NB4 (cell line): Measurements from ENCODE around the gene WFDC8.
"Not testable (repeated sequence)": the region's sequence is repeated elsewhere in the genome, so short reads cannot be mapped to it uniquely, and the experiment has no call there.

Experiments used
- DNase-seq: peaks from one replicate; pipeline ENCODE4 v3.0.0; 2010; ENCODE audit warnings: low read depth
- H3K4me3 ChIP-seq: one replicate; pipeline ENCODE4 v1.5.1; 2011; ENCODE audit warnings: mild to moderate bottlenecking, low read depth, low read length, moderate library complexity
- MYC ChIP-seq: IDR thresholded peaks from 2 replicates; pipeline ENCODE4 v1.6.1; 2011; ENCODE audit warnings: low read depth, low read length
- POLR2A ChIP-seq: IDR thresholded peaks from 2 replicates; pipeline ENCODE4 v1.6.1; 2011; ENCODE audit warnings: mild to moderate bottlenecking; ENCODE audit not compliant: insufficient read length; ENCODE audit errors: extremely low read depth
- TF ChIP-seq, protein P1 (sequence below): IDR thresholded peaks from 2 replicates; pipeline ENCODE4 v1.6.1; 2011; ENCODE audit warnings: low read depth, low read length
- TF ChIP-seq, protein P2 (sequence below): IDR thresholded peaks from one replicate; pipeline ENCODE4 v1.5.1; 2012; ENCODE audit warnings: low read depth, low read length

Gene WFDC8

DNA sequence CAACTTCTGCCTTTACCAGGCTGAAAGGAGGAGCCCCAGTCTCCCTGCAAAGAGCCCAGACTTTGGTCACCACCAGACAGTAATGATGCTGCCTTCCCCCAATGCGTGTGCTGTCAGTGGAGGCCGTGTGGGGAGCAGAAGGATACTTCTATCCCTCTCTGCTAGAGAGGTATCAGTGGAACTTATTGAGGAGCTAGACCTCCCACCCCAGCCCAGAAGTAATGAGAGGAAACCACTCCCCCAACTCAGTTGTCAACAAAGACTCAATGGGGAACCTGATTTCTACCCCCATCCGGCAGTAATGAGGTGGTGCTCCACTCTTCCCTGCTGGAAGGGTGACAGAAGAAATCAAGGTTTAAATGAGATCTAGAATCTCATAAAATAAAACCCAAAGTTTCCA is 4.4 kb upstream of the WFDC8 start:
- no peak overlapping the region for H3K4me3 ChIP-seq
- TF ChIP-seq, protein P1, sequence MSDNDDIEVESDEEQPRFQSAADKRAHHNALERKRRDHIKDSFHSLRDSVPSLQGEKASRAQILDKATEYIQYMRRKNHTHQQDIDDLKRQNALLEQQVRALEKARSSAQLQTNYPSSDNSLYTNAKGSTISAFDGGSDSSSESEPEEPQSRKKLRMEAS = no peak
- TF ChIP-seq, protein P2, sequence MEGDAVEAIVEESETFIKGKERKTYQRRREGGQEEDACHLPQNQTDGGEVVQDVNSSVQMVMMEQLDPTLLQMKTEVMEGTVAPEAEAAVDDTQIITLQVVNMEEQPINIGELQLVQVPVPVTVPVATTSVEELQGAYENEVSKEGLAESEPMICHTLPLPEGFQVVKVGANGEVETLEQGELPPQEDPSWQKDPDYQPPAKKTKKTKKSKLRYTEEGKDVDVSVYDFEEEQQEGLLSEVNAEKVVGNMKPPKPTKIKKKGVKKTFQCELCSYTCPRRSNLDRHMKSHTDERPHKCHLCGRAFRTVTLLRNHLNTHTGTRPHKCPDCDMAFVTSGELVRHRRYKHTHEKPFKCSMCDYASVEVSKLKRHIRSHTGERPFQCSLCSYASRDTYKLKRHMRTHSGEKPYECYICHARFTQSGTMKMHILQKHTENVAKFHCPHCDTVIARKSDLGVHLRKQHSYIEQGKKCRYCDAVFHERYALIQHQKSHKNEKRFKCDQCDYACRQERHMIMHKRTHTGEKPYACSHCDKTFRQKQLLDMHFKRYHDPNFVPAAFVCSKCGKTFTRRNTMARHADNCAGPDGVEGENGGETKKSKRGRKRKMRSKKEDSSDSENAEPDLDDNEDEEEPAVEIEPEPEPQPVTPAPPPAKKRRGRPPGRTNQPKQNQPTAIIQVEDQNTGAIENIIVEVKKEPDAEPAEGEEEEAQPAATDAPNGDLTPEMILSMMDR = no peak
- no peak for TF ChIP-seq POLR2A
- TF ChIP-seq MYC = no peak
- no peak for DNase-seq

DNA sequence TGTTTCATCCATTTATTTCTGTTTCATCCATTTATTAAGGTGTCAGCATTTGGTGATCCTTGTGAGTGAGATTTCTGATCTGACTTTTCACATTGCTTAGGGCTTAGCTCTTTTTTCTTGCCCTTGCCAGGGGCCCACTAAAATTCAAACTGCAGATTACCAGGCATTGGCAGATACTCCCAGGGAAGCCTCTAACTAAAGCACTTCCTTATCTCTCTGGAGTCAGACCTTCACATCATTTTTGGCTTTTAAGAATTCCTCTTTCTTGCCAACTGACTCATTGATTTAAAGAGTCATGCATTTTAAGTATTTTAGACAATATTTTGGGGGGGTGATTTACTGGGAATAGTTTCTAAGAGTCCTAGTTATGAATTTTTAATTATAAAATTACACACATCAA is 2.6 kb upstream of the WFDC8 start:
- no peak overlapping the region for H3K4me3 ChIP-seq
- no peak for DNase-seq
- TF ChIP-seq, protein P2 = no peak
- TF ChIP-seq MYC (no peak), POLR2A (no peak)
- TF ChIP-seq, protein P1 = no peak

DNA sequence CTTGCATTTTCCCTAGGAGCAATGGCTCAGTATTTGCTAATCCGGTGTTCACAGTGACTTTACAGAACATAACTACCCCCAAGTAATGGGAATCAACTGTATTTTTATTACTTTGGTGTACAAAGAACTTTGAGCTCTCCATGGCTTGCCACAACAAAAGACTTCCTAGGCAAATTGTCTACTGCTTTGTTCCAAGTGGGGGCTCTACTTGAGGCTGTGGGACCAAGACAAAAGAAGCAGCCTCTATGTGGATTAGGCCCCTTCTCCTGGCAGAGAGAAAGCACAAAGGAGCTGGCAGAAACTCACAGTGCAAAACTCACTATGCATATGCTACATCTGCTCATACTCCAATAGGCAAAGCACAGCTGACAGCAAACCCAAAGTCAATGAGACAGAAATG is 853 bp downstream of the WFDC8 start:
- DNase-seq = no peak
- TF ChIP-seq MYC (no peak), POLR2A (no peak)
- TF ChIP-seq, protein P1 = no peak
- TF ChIP-seq, protein P2 = no peak
- no peak overlapping the region for H3K4me3 ChIP-seq

DNA sequence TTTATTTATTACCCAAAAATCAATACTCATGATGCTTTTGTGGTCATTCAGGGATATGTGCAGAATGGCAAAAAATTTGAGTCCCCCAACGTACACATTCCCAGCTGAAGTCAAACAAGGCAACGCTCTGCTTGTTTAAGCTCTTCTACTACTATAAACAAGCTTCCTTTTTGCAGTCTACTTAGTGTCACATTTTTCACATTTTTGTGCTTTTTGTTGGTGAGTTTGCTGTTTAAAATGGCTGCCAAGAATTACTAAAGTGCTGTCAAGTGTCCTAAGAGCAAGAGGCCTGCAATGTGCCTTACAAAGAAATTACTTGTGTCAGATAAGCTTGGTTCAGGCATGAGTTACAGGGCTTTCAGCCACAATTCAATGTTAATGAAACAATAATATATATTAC is 2.1 kb downstream of the WFDC8 start:
- TF ChIP-seq MYC (no peak), POLR2A (no peak)
- TF ChIP-seq, protein P2 = no peak
- TF ChIP-seq, protein P1 = no peak
- no peak overlapping the region for H3K4me3 ChIP-seq
- no peak for DNase-seq

DNA sequence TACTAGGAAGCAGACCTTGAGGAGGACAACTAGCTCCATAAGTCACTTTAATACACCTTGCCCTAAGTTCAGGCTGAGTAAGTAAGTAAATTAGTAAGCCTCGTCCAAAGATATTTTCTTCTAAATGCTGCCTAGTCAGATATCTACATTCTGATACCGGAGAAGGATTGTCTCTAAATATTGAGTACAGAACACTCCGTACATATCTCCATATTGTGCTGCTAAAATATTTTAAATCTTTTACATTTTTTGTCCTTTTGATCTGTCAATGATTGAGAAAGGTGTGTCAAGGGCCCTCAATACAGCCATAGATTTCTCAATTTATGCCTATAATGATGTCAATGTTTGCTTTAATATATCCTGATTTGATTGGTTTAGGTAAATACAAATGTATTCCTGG is 3.2 kb downstream of the WFDC8 start:
- TF ChIP-seq, protein P2 = no peak
- no peak for DNase-seq

DNA sequence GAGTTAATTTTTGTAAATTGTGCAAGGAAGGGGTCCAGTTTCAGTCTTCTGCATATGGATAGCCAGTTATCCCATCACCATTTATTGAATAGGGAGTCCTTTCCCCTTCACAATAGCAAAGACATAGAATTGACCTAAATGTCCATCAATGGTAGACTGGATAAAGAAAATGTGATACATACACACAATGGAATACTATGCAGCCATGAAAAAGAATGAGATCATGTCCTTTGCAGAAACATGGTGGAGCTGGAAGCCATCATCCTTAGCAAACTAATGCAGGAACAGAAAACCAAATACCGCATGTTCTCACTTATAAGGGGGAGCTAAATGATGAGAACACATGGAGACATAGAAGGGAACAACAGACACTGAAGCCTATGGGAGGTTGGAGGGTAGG is 9.4 kb downstream of the WFDC8 start:
- DNase-seq, H3K4me3 ChIP-seq: not testable (repeated sequence)

More for the DNA sequence above, 3.2 kb downstream of the WFDC8 start:
- H3K4me3 ChIP-seq = no peak overlapping the region
